D341Med (cell line): ENCODE results near the gene BSCL2.
A peak's percentile ranks its signal among the peaks of the same experiment; 100 is the strongest.
"Not testable (repeated sequence)": the region's sequence is repeated elsewhere in the genome, so short reads cannot be mapped to it uniquely, and the experiment has no call there.

Source experiments
- DNase-seq: peaks from one replicate; pipeline ENCODE4 v3.0.0; 2012; ENCODE audit warnings: low spot score

The BSCL2 gene

GRCh38 chr11:62707277-62707861 lies at the start of gene BSCL2, which contains the start of gene GNG3:
Gene BSCL2 (minus strand): TSS chr11:62707424. CDS start chr11:62707195, 229 bp downstream.
Gene GNG3 (plus strand): TSS chr11:62707676. CDS start chr11:62708296, 620 bp downstream.
- no peak for DNase-seq

- no peak for DNase-seq
Observed at GRCh38 chr11:62755086-62755615, 47.9 kb upstream of the BSCL2 start.

GRCh38 chr11:62753736-62754603 lies 46.7 kb upstream of the BSCL2 start, which contains the start of gene ZBTB3:
Gene ZBTB3 (minus strand): TSS chr11:62754160. CDS start chr11:62753664, 496 bp downstream.
- peak; percentile 90 for DNase-seq

GRCh38 chr11:62752994-62753735 lies 45.9 kb upstream of the BSCL2 start:
- peak; percentile 38 for DNase-seq

GRCh38 chr11:62752177-62752785 lies 45.1 kb upstream of the BSCL2 start:
- no peak for DNase-seq

GRCh38 chr11:62749931-62750330 lies 42.7 kb upstream of the BSCL2 start:
- DNase-seq: not testable (repeated sequence)

GRCh38 chr11:62747475-62748160 lies 40.4 kb upstream of the BSCL2 start:
- DNase-seq: no peak

GRCh38 chr11:62737196-62737595 lies 30.0 kb upstream of the BSCL2 start:
- no peak for DNase-seq

GRCh38 chr11:62732830-62733229 lies 25.6 kb upstream of the BSCL2 start:
- no peak for DNase-seq

- not testable (repeated sequence) for DNase-seq
Observed at GRCh38 chr11:62730076-62730475, 22.9 kb upstream of the BSCL2 start.

- peak; percentile 80 for DNase-seq
Observed at GRCh38 chr11:62728171-62728988, 21.2 kb upstream of the BSCL2 start, which contains the start of gene TTC9C. Gene TTC9C (plus strand): TSS chr11:62728486. CDS start chr11:62728849, 363 bp downstream.

- DNase-seq: peak; percentile 86
Observed at GRCh38 chr11:62727872-62728170, 20.6 kb upstream of the BSCL2 start.

GRCh38 chr11:62727165-62727871 lies 20.1 kb upstream of the BSCL2 start, which contains the start of gene HNRNPUL2:
Gene HNRNPUL2 (minus strand): TSS chr11:62727457. CDS start chr11:62727156, 301 bp downstream.
- peak; percentile 95 for DNase-seq

- no peak for DNase-seq
Observed at GRCh38 chr11:62726915-62727164, 19.6 kb upstream of the BSCL2 start.

- DNase-seq: no peak
Observed at GRCh38 chr11:62726156-62726914, 19.1 kb upstream of the BSCL2 start.

GRCh38 chr11:62725646-62726045 lies 18.4 kb upstream of the BSCL2 start:
- DNase-seq: no peak

GRCh38 chr11:62724171-62724570 lies 16.9 kb upstream of the BSCL2 start:
- no peak for DNase-seq

GRCh38 chr11:62721994-62722393 lies 14.8 kb upstream of the BSCL2 start:
- peak; percentile 42 for DNase-seq
